Ascending aorta (tissue), 2 donors: ENCODE results near the gene BNC2. TPM values are rescaled to one million over a fixed set of nuclear protein-coding genes. Genes with fewer than 3 reads are reported as not detected.
"Not testable (repeated sequence)": the region's sequence is repeated elsewhere in the genome, so short reads cannot be mapped to it uniquely, and the experiment has no call there.

Source experiments
- DNase-seq, 2 donors: peaks; one replicate each; pipeline ENCODE4 v3.0.0-alpha.2; 2019; ENCODE audit warnings: low spot score in 2 of 2
- H3K27ac ChIP-seq, 2 donors: fragments of 200-600 bp; sonication (generic); one replicate each; pipeline ENCODE4 v1.5.1; 2016 to 2017; ENCODE audit warnings: mild to moderate bottlenecking in 1 of 2
- H3K27me3 ChIP-seq: fragments of 200-600 bp; sonication (generic); one replicate; pipeline ENCODE4 v1.5.1; 2017
- H3K36me3 ChIP-seq, 2 donors: fragments of 200-600 bp; sonication (generic); one replicate each; pipeline ENCODE4 v1.5.1; 2016
- H3K4me1 ChIP-seq, 2 donors: fragments of 200-600 bp; sonication (generic); one replicate each; pipeline ENCODE4 v1.5.1; 2016 to 2017; ENCODE audit warnings: mild to moderate bottlenecking in 1 of 2
- H3K4me3 ChIP-seq, 2 donors: fragments of 200-600 bp; sonication (generic); one replicate each; pipeline ENCODE4 v1.5.1; 2016 to 2017; ENCODE audit warnings: mild to moderate bottlenecking in 1 of 2
- H3K9me3 ChIP-seq, 2 donors: fragments of 200-600 bp; sonication (generic); one replicate each; pipeline ENCODE4 v1.5.1; 2016
- intact Hi-C: fragments of 100-400 bp; cut with DNase I; formaldehyde crosslinking; loops from one replicate; pipeline ENCODE4 v1.15.1; 2023
- total RNA-seq: library from RNA; depleted of rRNA; stranded (reverse); fragments of >200 nt; gene quantifications from one replicate; pipeline ENCODE4 v1.1.0, GENCODE V29; 2016
- TF ChIP-seq, protein P1 (sequence below), 3 experiments: fragments of 200-600 bp in 2 of 3; fragments of 450-650 bp in 1 of 3; sonication (generic) in 2 of 3; IDR thresholded peaks; one replicate each; pipeline ENCODE4 v1.5.1; 2016 to 2019; ENCODE audit warnings: antibody characterized with exemption in 3 of 3, mild to moderate bottlenecking in 1 of 3, moderate library complexity in 1 of 3

Gene BNC2
- total RNA-seq, 1 donor from 2014 or later, result 25.5 TPM

- Histone ChIP-seq H3K4me1 (no peaks in the 10 kb centered on the region), H3K36me3 (no peaks in the 10 kb centered on the region), H3K27ac (no peak overlapping the region), H3K27me3 (no peaks in the 10 kb centered on the region), H3K9me3 (no peaks in the 10 kb centered on the region), H3K4me3 (no peak overlapping the region)
- intact Hi-C loops, result no loop called here
- DNase-seq, result no peak
- TF ChIP-seq, protein P1, sequence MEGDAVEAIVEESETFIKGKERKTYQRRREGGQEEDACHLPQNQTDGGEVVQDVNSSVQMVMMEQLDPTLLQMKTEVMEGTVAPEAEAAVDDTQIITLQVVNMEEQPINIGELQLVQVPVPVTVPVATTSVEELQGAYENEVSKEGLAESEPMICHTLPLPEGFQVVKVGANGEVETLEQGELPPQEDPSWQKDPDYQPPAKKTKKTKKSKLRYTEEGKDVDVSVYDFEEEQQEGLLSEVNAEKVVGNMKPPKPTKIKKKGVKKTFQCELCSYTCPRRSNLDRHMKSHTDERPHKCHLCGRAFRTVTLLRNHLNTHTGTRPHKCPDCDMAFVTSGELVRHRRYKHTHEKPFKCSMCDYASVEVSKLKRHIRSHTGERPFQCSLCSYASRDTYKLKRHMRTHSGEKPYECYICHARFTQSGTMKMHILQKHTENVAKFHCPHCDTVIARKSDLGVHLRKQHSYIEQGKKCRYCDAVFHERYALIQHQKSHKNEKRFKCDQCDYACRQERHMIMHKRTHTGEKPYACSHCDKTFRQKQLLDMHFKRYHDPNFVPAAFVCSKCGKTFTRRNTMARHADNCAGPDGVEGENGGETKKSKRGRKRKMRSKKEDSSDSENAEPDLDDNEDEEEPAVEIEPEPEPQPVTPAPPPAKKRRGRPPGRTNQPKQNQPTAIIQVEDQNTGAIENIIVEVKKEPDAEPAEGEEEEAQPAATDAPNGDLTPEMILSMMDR (IDR thresholded peaks at IDR 0.05), result no peak
Observed at GRCh38 chr9:16884952-16885513, 14.6 kb upstream of the BNC2 start.

DNA sequence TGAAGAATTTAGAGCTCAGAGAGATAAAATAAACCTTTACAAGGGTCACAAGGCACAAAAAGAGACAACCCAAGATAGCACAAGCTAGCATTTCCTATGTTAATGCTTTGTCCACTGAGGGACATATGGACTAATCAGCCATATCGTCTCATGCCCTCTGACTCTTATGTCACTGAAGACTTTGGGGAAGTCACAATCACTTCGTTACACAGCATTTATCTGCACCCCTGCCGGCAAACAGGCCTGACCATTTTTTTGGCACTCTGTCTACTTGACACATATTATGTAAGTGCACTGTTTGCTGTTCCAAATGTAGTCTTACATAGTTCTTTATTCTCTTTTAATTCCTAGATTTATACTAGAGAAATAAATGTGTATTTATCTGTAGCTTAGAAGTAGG is 13.9 kb upstream of the BNC2 start:
- Histone ChIP-seq H3K27me3 (no peaks in the 10 kb centered on the region), H3K9me3 (no peaks in the 10 kb centered on the region), H3K27ac (no peak overlapping the region), H3K4me1 (no peaks in the 10 kb centered on the region), H3K4me3 (no peak overlapping the region), H3K36me3 (no peaks in the 10 kb centered on the region)
- TF ChIP-seq, protein P1 (IDR thresholded peaks at IDR 0.05), result no peak
- intact Hi-C loops, result no loop called here
- DNase-seq, result no peak

GRCh38 chr9:16883586-16883985 is 13.1 kb upstream of the BNC2 start:
- intact Hi-C loops, result no loop called here
- no peaks in the 10 kb centered on the region for H3K9me3 ChIP-seq
- TF ChIP-seq, protein P1 (IDR thresholded peaks at IDR 0.05), result no peak

GRCh38 chr9:16882440-16882839 is 12.0 kb upstream of the BNC2 start:
- H3K9me3 ChIP-seq, H3K36me3 ChIP-seq, H3K4me1 ChIP-seq, H3K4me3 ChIP-seq, H3K27ac ChIP-seq, H3K27me3 ChIP-seq, DNase-seq, intact Hi-C loops: not testable (repeated sequence)

More at GRCh38 chr9:16883586-16883985, 13.1 kb upstream of the BNC2 start:
- H3K36me3 ChIP-seq, result no peaks in the 10 kb centered on the region
- H3K27me3 ChIP-seq, result no peaks in the 10 kb centered on the region
- H3K4me3 ChIP-seq, result no peak overlapping the region
- no peak for DNase-seq
- H3K27ac ChIP-seq, result no peak overlapping the region
- no peaks in the 10 kb centered on the region for H3K4me1 ChIP-seq

DNA sequence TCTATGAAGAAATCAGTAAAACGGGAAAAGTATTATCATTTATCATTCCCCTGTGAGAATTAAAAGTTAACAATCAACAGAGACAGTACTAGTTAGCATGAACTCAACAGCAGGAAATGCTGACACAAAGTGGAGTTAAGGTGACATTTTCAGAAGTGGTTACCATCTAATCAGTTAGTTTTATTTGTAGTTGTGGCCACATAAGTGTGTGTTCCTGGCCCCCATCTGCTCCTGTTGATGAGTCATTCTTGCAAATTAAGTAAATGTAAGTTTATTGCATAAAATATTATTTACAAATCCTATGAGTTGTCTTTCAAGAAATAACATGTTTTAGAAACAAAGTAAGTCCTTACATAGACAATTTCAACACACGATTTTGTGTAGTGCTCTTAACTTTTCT is 8.9 kb upstream of the BNC2 start:
- TF ChIP-seq, protein P1 (IDR thresholded peaks at IDR 0.05), result no peak
- H3K9me3 ChIP-seq, result no peaks in the 10 kb centered on the region
- no peaks in the 10 kb centered on the region for H3K36me3 ChIP-seq
- no peak for DNase-seq
- no peak overlapping the region for H3K27ac ChIP-seq
- intact Hi-C loops, result no loop called here
- no peaks in the 10 kb centered on the region for H3K4me1 ChIP-seq
- H3K4me3 ChIP-seq, result no peak overlapping the region
- H3K27me3 ChIP-seq, result no peaks in the 10 kb centered on the region

GRCh38 chr9:16877256-16877655 is 6.8 kb upstream of the BNC2 start:
- H3K4me3 ChIP-seq, result no peak overlapping the region
- H3K4me1 ChIP-seq, result no peaks in the 10 kb centered on the region
- intact Hi-C loops, result no loop called here
- no peaks in the 10 kb centered on the region for H3K36me3 ChIP-seq
- H3K9me3 ChIP-seq, result no peaks in the 10 kb centered on the region
- DNase-seq, result no peak
- H3K27me3 ChIP-seq, result no peaks in the 10 kb centered on the region
- H3K27ac ChIP-seq, result no peak overlapping the region
- TF ChIP-seq, protein P1 (IDR thresholded peaks at IDR 0.05), result no peak
